Activated CD4-positive, alpha-beta T cell treated with anti-CD3 and anti-CD28 coated beads, Interleukin-2, amount 50 U/mL, for 16 hours (primary cell): ENCODE measurements around the gene RANBP17.
A peak's percentile ranks its signal among the peaks of the same experiment; 100 is the strongest.

Experiments used
- DNase-seq: peaks from one replicate; pipeline ENCODE4 v3.0.0-alpha.2; 2020

The RANBP17 gene

GRCh38 chr5:171323806-171324632, 462.2 kb downstream of the RANBP17 start:
- no peak for DNase-seq

GRCh38 chr5:171330021-171330420, 468.2 kb downstream of the RANBP17 start:
- no peak for DNase-seq

- no peak for DNase-seq
Observed at GRCh38 chr5:171335616-171336015, 473.8 kb downstream of the RANBP17 start.

- peak; percentile 29 for DNase-seq
Observed at GRCh38 chr5:171336521-171337209, 474.8 kb downstream of the RANBP17 start.

- DNase-seq, result no peak
Observed at GRCh38 chr5:171337210-171337569, 475.4 kb downstream of the RANBP17 start.

- DNase-seq, result no peak
Observed at GRCh38 chr5:171340042-171340441, 478.2 kb downstream of the RANBP17 start.

GRCh38 chr5:171340491-171340890, 478.7 kb downstream of the RANBP17 start:
- DNase-seq, result no peak

- DNase-seq, result peak; percentile 51
Observed at GRCh38 chr5:171342362-171343111, 480.7 kb downstream of the RANBP17 start.

- no peak for DNase-seq
Observed at GRCh38 chr5:171344936-171345608, 483.3 kb downstream of the RANBP17 start.
